Stomach (tissue), 4 donors: ENCODE results near the gene TLR9.

ENCODE experiments used
- POLR2A ChIP-seq, 4 donors: fragments of 450-650 bp; IDR thresholded peaks; one replicate each; pipeline ENCODE4 v1.6.1; 2016; ENCODE audit warnings: antibody characterized with exemption in 4 of 4, control low read depth in 2 of 4, mild to moderate bottlenecking in 1 of 4, moderate library complexity in 1 of 4
- TF ChIP-seq, protein P1 (sequence below), 7 experiments: fragments of 450-650 bp in 4 of 7; fragments of 200-600 bp in 3 of 7; sonication (generic) in 3 of 7; IDR thresholded peaks; one replicate each; pipeline ENCODE4 v1.5.1; 2016 to 2019; ENCODE audit warnings: antibody characterized with exemption in 7 of 7, control low read depth in 2 of 7, mild to moderate bottlenecking in 1 of 7

DNA sequence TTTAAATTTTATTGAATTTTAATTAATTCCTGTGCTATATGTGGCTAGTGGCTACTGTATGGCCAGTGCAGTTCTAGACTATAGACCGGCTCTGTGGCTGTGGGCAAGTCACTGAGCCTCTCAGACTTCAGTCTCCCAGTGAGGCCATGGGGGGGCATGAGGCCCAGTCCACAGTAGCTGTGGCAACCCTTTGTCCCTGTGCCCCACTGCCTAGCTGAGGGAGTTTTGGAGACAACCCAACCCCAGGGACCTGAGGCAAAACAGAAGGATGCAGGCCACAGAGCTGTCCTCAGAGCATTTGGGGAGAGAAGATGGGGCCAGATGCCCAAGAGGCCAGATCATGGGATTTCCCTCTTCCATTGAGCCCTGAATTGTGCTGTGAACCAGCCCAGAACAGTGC lies 52.3 kb downstream of the TLR9 start:
- TF ChIP-seq POLR2A (IDR thresholded peaks at IDR 0.05): no peak
- TF ChIP-seq, protein P1, sequence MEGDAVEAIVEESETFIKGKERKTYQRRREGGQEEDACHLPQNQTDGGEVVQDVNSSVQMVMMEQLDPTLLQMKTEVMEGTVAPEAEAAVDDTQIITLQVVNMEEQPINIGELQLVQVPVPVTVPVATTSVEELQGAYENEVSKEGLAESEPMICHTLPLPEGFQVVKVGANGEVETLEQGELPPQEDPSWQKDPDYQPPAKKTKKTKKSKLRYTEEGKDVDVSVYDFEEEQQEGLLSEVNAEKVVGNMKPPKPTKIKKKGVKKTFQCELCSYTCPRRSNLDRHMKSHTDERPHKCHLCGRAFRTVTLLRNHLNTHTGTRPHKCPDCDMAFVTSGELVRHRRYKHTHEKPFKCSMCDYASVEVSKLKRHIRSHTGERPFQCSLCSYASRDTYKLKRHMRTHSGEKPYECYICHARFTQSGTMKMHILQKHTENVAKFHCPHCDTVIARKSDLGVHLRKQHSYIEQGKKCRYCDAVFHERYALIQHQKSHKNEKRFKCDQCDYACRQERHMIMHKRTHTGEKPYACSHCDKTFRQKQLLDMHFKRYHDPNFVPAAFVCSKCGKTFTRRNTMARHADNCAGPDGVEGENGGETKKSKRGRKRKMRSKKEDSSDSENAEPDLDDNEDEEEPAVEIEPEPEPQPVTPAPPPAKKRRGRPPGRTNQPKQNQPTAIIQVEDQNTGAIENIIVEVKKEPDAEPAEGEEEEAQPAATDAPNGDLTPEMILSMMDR (IDR thresholded peaks at IDR 0.05): no peak
